ENCODE measurements around the gene CAMK2A. TPM values are rescaled to one million over a fixed set of nuclear protein-coding genes. Genes with fewer than 3 reads are reported as not detected.

Gene CAMK2A
- total and polyA plus RNA-seq, 2 of the 4 experiments (the other 2 are of a cell fraction): 0.18 to 0.19 TPM

DNA sequence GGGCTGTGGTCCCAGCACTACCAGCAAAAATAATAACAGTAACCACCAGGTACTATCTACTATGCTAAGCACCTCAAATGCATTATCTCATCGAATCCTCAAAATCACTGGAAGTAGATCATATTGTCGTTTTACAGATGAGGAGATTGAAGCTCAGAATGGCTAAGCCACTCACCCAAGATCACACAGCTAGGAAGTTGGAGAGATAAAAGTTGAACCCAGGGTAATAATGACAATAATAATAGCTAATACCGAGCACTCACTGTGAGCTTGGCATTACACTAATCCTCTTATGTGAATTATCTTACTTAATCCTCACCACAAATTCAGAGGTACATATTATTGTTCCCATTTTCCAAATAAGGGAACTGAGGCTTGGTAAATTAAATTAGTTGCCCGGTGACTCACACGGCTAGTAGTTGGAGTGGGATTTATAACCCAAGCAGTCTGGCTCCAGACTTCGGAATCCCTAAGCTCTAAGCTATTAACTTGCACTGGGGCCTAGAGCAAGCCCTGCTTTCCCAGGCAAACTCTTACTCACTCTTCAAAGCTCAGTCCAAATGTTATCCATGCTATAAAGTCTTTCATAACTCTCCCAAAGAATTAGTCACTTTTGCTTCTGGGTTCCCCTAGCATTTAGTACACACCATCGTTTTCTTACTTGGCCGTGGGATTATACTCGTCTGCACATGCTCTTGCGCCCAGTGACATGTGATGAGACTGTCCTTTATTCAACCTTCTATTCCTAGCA is 9.3 kb upstream of the CAMK2A start:
- Histone ChIP-seq H2AK9ac (replicated peaks; ENCODE audit: low read depth, low read length, poor library complexity) (peak overlapping the region; percentile 73), H3K79me1 (ENCODE audit: low read depth in 1 of 2, low read length in 2 of 2) (peaks cover 9 to 48% of the 10 kb centered on the region in 2 experiments; a peak in 3 of 4 replicates), H3K36me3 (ENCODE audit: control insufficient read depth, insufficient read depth, low read length) (peaks cover 12% of the 10 kb centered on the region; the same call in 1 of the 2 replicates), H3K4ac (ENCODE audit: low read depth, low read length) (peak overlapping the region; percentile 87), H3K56ac (ENCODE audit: extremely low read depth, insufficient read depth, low read length) (0 out of 2 replicates have a peak overlapping the region, but pooled peaks have one; percentile 1), H3K9me1 (ENCODE audit: insufficient read depth, low read length) (peaks cover 42% of the 10 kb centered on the region), H3K27ac (ENCODE audit: insufficient read depth, low read length) (peak overlapping the region; percentile 64), H3K4me2 (ENCODE audit: low read depth, low read length) (peak overlapping the region; percentile 32), H4K91ac (ENCODE audit: insufficient read depth, low read depth, low read length) (peak overlapping the region; percentile 59), H3K9me3 (ENCODE audit: control insufficient read depth, insufficient read depth, low read length) (no peaks in the 10 kb centered on the region), H3K14ac (replicated peaks; ENCODE audit: low read depth, low read length) (peak overlapping the region; percentile 91), H3K9ac (ENCODE audit: low read depth, low read length) (peak overlapping the region; percentile 16; the same call in 1 of the 2 replicates), H3K4me1 (ENCODE audit: control insufficient read depth, insufficient read depth, low read length) (peaks cover 43% of the 10 kb centered on the region), H2BK20ac (ENCODE audit: low read depth, low read length) (peak overlapping the region; percentile 90), H2BK5ac (ENCODE audit: low read depth, low read length, poor library complexity, severe bottlenecking) (peak overlapping the region; percentile 86), H4K8ac (ENCODE audit: low read depth in 2 of 2, low read length in 2 of 2) (peak overlapping the region; percentile 24 to 76; a peak in 3 of 4 replicates), H2BK15ac (ENCODE audit: low read depth, low read length) (peak overlapping the region; percentile 87; the same call in 2 of the 3 replicates), H4K5ac (ENCODE audit: low read depth, low read length) (peak overlapping the region; percentile 47; the same call in 1 of the 2 replicates), H3K27me3 (ENCODE audit: control insufficient read depth, insufficient read depth, low read length) (no peaks in the 10 kb centered on the region), H3K23ac (ENCODE audit: low read depth, low read length) (peak overlapping the region; percentile 77; the same call in 1 of the 2 replicates), H2BK120ac (ENCODE audit: low read depth, low read length) (peak overlapping the region; percentile 86), H4K20me1 (ENCODE audit: insufficient read depth, low read length) (peaks cover 8% of the 10 kb centered on the region; the same call in 1 of the 2 replicates), H2AFZ (replicated peaks; ENCODE audit: low read length, poor library complexity) (no peak overlapping the region), H3K4me3 (ENCODE audit: insufficient read depth, low read depth, low read length) (no peak overlapping the region), H2AK5ac (ENCODE audit: low read depth, low read length) (peak overlapping the region; percentile 88), H3K18ac (ENCODE audit: low read depth, low read length) (peak overlapping the region; percentile 61)
- ChIA-PET POLR2A (ENCODE audit: unreplicated experiment) (interaction anchor here (0.6 kb wide), 1 partner anchor 37 kb away, joined by 3 read pairs; no protein-coding TSS in a partner anchor), CTCF (no interaction called here)
- BruUV-seq (replicated peaks): no TSS peak
- DNase-seq: peak; percentile 99
- intact Hi-C loops (cut with micrococcal nuclease) (loop anchor here (2.0 kb wide), 1 partner anchor 20 kb away; no protein-coding TSS in a partner anchor), in situ Hi-C loops (cut with MboI; ENCODE audit: low sequenced_read_pairs) (no loop called here), dilution Hi-C loops (cut with HindIII; ENCODE audit: low sequenced_read_pairs, unreplicated experiment) (no loop called here)
- peak; percentile 72 for ATAC-seq (ENCODE audit: low read depth)
- TF ChIP-seq CEBPB (IDR thresholded peaks at IDR 0.05; ENCODE audit: low read depth, low read length): peak; percentile 90
- TF ChIP-seq MXI1 (IDR thresholded peaks at IDR 0.05; ENCODE audit: borderline replicate concordance, low read depth, low read length): 0 out of 2 replicates have a peak, but pooled peaks have one; percentile 25
- TF ChIP-seq, protein P1, sequence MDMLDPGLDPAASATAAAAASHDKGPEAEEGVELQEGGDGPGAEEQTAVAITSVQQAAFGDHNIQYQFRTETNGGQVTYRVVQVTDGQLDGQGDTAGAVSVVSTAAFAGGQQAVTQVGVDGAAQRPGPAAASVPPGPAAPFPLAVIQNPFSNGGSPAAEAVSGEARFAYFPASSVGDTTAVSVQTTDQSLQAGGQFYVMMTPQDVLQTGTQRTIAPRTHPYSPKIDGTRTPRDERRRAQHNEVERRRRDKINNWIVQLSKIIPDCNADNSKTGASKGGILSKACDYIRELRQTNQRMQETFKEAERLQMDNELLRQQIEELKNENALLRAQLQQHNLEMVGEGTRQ (IDR thresholded peaks at IDR 0.05; ENCODE audit: low read depth, low read length): peak; percentile 65; the same call in 1 of the 2 replicates
- TF ChIP-seq NFE2L2 (IDR thresholded peaks at IDR 0.05; ENCODE audit: low read depth, low read length): no peak
- peak; percentile 58 for TF ChIP-seq RCOR1 (IDR thresholded peaks at IDR 0.05; ENCODE audit: insufficient replicate concordance, low read length)
- TF ChIP-seq MAZ (IDR thresholded peaks at IDR 0.05; ENCODE audit: borderline replicate concordance, low read depth, low read length): no peak
- TF ChIP-seq SMC3 (IDR thresholded peaks at IDR 0.05; ENCODE audit: low read depth, low read length): 0 out of 2 replicates have a peak, but pooled peaks have one; percentile 28
- TF ChIP-seq FOS (IDR thresholded peaks at IDR 0.05; ENCODE audit: low read depth, low read length): peak; percentile 84
- TF ChIP-seq BHLHE40 (IDR thresholded peaks at IDR 0.05; ENCODE audit: low read depth, low read length): peak; percentile 72
- WGBS, 2 experiments (ENCODE audit: extremely low coverage in 2 of 2, insufficient read length in 1 of 2): no CpG with 5 or more reads among the region's 10 CpGs

Data from IMR-90 (cell line).